Fibroblast of lung (primary cell): Measurements from ENCODE around the gene LRRC3.

ENCODE experiments used
- CTCF ChIP-seq, 2 donors: IDR thresholded peaks in 1 of 2; conservative IDR thresholded peaks in 1 of 2; 1 replicate in 1 of 2; 2 replicates in 1 of 2; pipeline ENCODE4 v1.5.1; 2011 to 2012; ENCODE audit warnings: low read length in 2 of 2, control low read depth in 1 of 2, inconsistent platforms in 1 of 2, low read depth in 1 of 2, mild to moderate bottlenecking in 1 of 2
- EZH2 ChIP-seq: IDR thresholded peaks from 2 replicates; pipeline ENCODE4 v1.5.1; 2012; ENCODE audit warnings: low read length, control low read depth, mild to moderate bottlenecking; ENCODE audit errors: missing control alignments

- TF ChIP-seq CTCF (conservative IDR thresholded peaks at IDR 0.05 in 1 of 2, IDR thresholded peaks at IDR 0.05 in 1 of 2; ENCODE audit: low read depth in 1 of 2, low read length in 2 of 2), result peak; percentile 20 to 47
- TF ChIP-seq EZH2, result no peak
These were observed 55.4 kb downstream of the LRRC3 start for GRCh38 chr21:44510508-44511218.
